IPS DF 4.7 (cell line): ENCODE data around the gene CNOT1.
"Not testable (repeated sequence)": the region's sequence is repeated elsewhere in the genome, so short reads cannot be mapped to it uniquely, and the experiment has no call there.

Experiments used
- DNase-seq: peaks from one replicate; pipeline ENCODE4 v3.0.0-alpha.2; 2013; ENCODE audit warnings: low spot score; ENCODE audit errors: extremely low read depth

The CNOT1 gene

DNA sequence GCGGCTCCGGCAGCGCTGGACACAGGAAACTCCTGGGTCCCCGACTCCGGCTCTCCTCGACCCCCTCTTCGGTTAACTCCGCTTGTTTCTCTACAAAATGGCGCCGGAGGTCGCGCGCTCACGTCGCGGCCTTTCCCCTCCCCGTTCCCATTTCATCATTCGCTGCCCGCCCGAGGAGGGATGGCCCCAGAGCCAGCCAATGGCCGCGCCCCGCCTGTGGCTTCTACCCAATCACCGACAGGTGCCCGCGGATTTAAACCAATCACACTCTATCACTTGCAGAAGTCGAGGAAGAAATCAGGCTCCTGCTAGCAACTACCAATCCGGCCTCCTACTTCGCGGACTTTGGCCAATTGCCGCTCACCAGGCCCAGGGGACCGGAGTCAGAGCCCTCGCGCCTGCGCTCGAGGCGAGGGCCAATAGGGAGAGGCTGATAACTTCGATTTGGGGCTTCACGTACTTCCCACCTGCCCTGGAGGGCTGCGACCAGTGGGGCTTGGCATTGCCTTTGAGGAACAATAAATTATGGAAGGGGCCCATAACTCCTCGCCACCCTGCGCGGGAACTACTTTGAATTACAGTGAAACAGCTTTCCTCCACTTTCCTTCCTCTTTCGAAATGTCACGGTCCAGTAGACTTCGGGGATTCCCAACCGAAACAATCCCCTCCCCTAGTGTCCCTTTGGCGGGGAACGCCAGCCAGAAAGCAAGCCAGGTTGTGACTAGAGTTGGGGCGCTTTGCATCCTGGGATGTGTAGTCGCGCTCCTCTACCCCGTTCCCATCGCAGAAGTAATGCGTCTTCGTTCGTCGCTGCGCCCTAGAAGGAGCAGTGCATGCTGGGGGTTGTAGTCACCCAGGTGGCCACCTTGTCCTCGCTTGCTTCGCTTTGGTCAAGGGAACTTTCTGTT is at the start of gene CNOT1:
Gene CNOT1 (minus strand): TSS at position 94 of the 908 bp plus-strand sequence. CDS start 30,489 bp downstream, outside the sequence.
- peak; percentile 96 for DNase-seq

DNA sequence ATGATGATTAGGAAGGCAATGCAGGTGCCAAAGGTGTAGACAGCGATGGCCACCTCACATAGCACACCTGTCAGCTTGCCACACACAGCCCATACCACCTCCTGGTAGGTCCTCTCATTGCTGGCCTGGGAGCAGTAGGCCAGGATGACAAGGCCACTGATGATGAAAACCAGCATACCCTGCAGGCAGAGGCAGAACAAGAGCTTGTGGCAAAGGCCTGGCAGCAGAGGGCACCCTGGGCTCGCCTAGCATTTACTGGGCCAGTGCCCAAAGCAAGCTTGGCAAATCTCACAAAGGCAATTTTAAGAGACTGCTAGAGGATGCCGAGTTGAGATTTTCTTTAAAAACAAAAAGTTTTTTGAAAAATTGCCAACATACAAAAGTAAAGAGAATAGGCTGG is 49.1 kb upstream of the CNOT1 start:
- no peak for DNase-seq

DNA sequence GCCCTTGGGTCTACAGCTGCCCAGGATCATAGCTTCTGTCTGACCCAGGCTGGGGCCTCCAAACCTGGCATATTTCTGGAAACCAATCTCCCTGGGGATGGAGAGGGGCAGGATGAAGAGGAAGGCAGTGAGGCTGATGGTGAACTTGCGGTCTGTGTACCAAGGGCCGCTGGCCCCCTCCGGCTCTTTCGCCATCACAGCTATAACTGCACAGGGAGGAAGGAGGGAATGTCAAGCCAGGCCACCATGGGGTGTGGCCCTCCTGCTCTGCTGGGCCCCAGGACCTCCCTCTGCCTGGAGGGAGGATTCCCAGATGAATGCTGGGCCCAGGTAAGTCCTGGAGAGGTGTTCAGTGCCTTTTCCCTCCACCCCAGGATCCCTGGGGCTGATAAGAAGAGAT is 48.6 kb upstream of the CNOT1 start:
- DNase-seq: no peak

DNA sequence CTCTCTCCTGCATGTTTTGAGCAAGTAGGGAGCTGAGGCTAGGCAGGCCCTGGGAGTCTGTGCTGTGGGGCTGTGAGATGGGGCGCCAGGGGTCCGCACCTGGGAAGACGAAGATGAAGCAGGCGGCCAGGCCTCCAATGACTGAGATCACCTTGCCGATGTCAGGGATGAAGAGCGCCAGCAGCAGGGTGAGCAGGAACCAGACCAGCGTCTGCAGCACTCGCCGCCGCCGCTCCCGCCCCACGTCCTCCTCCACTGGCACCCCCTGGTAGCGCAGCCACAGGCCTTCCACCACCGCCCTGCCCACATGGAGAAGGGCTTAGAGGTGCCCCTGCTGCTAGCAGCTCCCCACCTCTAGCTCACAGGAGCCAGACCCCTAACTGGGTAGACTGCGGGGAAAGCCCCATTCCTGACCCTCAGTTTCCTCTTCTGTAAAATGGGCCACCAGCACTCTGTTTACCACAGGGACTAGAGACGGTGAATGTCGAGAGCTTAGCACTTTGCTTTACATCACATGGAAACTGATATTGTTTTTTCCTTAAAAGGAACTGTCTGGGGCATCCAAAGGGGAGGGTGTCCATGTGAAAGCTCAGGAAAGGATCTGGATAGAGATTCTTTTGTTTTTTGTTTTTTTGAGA is 41.4 kb upstream of the CNOT1 start:
- no peak for DNase-seq

DNA sequence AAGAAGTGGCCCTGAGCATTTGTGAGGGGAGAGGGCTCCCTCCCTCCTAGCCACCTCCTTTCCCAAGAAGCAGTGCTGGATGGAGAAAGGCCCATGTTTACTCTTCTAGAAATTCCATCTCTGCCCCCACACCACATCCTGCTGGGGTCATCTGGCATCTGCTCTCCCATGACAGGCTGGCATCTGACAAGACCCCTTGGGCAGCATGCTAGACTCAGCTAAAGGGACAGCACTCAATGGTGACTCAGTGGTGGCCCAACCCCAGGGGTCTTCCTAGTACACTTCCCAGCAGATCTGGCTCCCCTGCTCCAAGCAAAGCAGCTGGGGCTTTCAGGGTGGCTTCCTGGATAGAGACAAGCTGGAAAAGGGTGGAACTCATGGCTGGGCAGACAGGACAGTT is 40.6 kb upstream of the CNOT1 start:
- no peak for DNase-seq

DNA sequence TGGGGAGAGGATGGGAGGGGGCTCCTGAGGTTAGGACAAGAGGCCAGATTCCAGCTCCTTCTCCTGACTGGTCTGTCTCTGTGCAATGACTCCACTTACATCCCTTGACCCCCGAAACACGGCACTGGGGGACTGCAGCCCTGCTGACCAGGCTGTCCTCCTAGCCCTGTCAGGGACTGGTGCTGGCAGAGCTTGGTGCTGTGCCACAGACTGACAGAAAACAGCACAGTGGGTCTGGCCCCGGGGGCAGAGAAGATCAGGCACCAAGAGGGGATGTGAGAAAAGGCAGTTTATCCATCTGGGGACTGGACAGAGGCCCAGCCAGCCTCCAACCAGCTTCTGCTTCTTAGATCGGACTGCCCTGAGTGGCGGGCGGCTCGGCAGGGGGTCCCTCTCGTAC is 35.6 kb upstream of the CNOT1 start:
- no peak for DNase-seq

DNA sequence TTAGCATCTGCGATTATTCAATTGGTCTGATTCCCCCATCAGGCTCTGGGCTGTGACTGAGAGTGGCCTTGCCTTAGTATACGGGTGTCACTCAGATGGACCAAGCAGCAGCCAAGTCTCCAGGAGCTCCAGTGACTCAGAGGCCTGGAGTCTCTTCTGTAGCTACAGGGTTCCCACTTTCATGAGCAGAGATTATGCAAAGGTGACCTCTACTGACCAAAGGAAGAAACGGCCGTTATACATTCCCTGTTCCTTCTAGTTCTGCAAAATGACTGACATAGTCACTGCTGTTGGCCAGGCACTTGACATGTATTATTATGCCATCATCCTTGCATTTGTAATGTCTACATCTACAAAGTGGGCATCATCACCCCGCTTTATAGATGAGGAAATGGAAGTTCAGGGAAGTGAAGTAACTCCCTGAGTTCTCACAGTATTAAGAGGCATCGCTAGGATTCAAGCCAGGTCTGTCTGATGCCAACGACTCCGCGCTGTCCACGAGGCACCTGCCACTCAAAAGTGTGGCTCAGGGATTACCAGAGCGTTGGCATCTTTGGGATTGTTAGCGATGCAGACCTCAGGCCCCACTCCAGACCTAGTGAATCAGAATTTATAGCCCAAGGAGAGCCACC is 31.7 kb upstream of the CNOT1 start:
- peak; percentile 58 for DNase-seq

DNA sequence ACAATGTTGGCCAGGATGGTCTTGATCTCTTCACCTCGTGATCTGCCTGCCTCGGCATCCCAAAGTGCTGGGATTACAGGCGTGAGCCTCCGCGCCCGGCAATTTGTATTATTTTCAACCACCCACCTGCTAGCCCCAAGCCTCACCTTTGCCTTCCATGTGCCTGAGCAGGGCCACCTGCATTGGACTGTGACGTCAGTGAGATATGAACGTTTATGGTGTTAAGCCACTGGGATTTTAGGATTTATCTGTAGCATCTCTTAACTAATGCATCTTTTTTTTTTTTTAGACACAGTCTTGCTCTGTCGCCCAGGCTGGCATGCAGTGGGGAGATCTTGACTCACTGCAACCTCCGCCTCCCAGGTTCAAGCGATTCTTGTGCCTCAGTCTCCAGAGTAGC is 30.3 kb upstream of the CNOT1 start:
- not testable (repeated sequence) for DNase-seq

DNA sequence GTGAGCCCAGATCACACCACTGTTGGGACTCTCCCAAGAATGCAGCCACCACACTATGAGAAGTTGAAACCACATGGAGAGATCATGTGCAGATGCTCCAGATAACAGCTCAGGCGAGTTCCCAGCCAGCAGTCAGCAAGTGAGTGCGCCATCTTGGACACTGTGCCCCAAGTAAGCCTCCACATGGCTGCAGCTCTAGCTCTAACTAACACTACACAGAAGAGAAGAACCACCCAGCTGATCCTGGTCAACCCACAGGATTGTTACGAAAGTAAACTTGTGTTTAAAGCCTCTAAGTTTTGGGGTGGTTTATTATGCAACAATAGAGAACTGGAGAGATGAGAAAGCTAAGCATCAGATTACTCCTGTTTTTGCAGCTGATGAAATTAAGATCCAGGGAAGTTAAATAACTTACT is 29.2 kb upstream of the CNOT1 start:
- no peak for DNase-seq

DNA sequence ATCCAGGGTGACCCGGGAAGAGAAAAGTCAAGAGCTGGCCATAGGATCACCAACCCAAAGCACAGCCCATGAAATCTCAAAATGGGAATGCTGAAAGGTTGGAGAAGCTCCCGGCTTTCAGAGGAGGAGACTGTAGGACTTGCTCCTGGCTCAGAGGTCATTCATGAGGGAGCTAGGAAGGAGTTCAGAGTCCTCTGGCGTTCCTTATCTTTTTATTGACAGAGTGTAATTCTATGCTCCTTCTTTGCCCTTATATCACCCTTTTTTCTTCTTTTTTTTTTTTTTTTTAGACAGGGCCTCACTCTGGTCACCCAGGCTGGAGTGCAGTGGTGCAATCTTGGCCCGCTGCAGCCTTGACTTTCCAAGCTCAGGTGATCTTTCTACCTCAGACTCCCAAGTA is 27.3 kb upstream of the CNOT1 start:
- DNase-seq: no peak

DNA sequence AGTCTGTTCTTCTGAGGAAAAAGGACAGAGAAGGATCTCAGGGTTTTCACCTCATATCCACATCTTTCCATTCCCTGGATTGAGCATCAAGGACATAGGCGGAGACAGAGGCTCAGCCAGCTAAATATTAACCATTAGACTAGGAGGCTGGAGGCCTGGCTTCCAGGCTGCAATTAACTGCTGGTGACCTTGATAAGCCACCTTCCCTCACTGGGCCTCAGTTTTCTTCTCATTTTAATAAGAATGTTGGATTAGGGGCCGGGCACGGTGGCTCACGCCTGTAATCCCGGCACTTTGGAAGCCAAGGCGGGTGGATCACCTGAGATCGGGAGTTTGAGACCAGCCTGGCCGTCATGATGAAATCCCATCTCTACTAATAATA is 25.6 kb upstream of the CNOT1 start:
- no peak for DNase-seq

DNA sequence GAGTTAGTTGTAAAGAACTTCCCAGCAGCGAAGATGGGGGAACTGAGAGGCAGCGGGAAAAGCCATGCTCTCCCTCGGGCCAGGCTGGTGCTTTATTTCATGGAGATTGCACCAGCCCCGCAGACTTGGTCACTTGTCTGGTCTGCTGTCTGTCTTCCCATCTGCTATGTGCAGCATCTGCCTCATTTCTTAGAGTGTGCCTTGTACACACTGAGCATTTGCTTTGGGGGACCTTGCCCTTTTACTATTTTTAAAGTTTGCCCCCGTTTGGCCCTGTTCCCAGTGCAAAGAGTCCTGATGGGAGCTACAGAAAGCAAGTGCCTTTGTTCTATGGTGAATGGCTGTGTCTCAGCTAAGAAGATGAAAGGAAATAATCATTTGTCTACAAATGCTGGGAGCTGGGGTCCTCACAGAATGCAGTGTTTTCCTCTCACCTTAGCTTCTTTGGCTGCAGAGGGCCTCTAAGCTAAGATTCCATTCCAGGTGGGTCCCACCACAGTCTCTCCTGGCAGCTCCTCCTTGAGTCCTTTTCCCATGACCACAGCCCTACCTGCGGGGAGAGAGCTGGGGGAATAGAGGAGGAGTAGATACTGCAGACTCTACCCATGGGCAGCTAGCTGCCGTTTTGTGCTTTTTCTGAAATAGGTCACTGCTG is 25.1 kb upstream of the CNOT1 start:
- no peak for DNase-seq

DNA sequence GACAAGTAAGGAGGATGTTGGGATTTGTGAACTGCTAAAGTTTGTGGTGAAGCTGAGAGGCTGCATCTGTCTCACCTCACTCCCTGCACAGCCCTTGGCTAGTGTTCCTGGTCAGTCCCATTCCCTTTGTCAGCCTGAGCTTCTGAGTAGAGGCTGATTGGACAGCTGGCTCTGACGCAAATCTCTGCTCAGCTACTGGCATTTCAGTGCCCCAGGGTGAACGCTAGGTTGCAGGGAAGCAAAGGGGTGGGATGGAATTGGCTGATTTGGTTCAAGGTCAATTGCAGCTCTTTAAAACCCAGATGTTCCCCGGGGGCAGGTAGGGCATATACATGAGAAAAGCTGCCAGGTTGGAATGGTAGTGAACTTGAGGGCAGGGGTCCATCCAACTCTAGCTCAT is 23.1 kb upstream of the CNOT1 start:
- peak; percentile 64 for DNase-seq

DNA sequence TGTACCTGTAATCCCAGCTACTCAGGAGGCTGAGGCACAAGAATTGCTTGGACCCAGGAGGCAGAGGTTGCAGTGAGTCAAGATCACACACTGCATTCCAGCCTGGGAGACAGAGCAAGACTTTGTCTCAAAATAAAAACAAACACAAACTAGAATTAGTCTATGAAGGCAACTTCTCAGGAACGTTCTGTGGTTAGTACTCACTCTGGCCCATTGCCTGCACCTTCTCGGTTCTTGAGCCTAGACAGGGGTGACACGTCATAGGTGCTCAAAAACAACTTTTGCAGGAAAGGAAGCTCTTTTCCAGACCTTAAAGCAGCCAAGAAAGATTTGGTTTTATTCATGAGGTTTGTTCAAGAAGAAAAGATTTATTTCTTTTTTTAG is 22.3 kb upstream of the CNOT1 start:
- no peak for DNase-seq

DNA sequence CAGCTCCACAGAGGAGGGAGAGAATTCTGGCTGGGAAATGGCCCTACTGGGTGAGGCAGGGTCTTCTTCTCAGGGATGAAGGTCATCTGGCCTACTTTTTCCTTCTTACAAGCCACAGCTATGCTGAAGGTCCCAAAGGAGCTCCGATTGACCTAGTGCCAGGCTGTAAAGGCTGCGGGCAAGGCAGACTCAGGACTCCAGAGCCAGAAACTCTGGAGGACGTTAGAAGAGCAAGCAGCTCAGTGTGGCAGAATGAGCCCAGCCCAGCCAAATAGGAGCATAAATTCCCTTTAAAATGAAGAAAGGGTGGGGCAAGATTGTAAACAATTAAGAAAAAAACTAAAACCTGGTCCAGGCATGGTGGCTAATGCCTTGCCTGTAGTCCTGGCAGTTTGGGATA is 20.1 kb upstream of the CNOT1 start:
- DNase-seq: no peak

DNA sequence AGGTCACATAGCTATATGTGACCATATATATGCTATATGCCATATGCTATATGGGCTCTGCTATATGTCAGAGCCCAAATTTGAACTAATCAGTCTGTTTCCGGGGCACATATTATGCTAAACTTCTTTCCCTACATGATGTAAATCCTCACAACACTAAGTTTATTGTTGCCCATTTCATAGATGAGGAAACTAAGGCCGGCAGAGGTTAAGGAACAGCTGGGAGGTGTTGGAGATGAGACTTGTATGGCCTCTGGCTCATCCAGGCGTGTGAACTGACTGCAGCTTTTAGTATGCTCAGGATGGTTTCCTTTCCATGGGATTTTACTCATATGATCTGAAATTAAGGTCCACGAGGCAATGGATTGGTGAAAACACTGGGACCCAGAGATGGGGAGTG is 17.5 kb upstream of the CNOT1 start:
- DNase-seq: no peak

DNA sequence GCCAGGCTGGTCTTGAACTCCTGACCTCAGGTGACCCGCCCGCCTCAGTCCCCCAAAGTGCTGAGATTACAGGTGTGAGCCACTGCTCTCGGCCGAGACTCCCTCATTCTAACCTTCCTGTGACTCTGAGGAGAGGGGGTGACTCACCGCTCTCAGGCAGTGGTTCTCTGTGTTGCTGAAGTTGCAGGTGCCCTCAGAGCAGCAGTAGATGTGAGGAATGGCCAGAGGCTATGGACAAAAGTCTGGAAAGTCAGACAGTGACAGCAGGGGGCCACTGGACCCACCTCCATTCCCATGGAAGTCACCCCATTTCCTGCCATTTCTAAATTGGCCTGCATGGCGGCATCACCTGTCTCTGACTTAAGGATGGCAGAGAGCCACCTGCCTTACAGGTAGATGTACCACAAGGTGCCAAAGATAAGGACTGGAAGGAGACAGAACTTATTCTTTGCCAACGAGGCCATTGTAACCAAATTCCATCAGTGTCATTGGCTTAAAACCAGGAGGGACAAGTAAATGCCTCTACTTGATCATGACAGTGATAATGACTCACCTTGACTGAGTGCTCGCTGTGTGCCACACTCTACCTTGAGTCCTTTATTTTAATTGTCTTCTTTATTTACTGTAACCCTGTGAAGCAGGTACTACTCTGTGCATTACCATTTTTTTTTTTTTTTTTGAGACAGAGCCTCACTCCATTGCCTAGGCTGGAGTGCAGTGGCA is 15.3 kb upstream of the CNOT1 start:
- DNase-seq: no peak

DNA sequence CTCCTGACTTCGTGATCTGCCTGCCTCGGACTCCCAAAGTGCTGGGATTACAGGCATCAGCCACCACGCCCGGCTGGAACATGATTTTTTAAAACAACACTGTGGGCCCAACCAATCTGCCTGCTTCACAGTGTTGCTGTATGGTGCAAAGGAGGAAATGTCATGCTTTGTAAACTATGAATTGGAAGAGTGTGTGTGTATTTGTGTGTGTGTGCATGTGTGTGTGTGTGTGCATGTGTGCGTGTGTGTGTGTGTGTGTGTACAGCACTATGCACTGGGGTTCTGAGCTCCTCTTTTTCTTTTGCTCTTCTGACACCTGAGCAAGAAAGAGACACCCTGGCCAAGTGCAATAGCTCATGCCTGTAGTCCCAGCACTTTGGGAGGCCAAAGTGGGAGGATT is 14.5 kb upstream of the CNOT1 start:
- no peak for DNase-seq

DNA sequence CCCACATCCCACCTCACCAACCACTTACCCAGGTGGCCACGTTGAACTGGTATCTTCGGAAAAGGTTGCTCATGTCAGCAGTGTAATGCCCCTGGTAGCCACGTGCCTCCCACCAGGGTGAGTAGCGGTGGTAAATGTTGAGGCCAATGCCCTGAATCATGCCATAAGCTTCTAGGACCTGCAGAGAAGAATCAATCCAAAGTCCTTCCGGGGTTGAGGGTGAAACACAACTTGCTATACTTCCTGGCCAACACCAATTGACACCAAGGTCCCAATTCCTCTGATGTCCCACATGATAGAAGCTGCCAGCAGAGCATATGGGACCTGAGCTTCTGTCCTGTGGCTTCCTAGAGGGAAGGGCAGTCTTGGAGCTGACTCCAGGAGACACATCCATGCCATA is 11.3 kb upstream of the CNOT1 start:
- DNase-seq: no peak

DNA sequence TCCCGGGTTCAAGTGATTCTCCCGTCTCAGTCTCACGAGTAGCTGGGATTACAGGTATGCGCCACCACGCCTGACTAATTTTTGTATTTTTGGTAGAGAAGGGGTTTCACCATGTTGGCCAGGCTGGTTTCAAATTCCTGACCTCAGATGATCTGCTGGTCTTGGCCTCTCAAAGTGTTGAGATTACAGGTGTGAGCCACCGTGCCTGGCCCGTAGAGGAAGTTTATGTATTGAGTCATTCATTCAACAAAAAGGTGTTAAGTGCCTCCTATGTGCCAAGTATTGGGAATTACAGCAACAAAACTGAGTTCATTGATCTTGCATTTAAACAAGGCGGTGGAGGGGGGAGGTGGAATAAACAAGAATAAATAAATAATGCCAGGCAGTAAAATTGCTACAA is 10.2 kb upstream of the CNOT1 start:
- DNase-seq: no peak

DNA sequence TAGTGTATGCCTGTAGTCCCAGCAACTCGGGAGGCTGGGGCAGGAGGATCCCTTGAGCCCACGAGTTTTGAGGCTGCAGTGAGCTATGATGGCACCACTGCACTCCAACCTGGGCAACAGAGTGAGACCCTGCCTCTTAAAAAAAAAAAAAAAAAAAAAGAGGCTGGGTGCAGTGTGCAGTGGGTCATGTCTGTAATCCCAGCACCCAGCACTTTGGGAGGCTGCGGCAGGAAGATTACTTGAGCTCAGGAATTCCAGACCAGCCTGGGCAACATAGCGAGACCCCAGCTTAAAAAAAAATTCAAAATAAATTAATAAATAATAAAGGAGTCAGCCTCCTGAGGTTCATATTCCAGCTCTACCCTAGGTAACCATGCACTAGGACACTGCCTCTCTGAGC is 9.6 kb upstream of the CNOT1 start:
- DNase-seq: no peak
